Mucosa of stomach (tissue), 1 donor: ENCODE results near the gene ERH.

Source experiments
- H3K27me3 ChIP-seq: one replicate; pipeline ENCODE4 v1.7.0; 2013; ENCODE audit warnings: mild to moderate bottlenecking, low read length; ENCODE audit not compliant: control insufficient read depth, insufficient read depth
- H3K36me3 ChIP-seq: one replicate; pipeline ENCODE4 v1.7.0; 2013; ENCODE audit warnings: low read length; ENCODE audit not compliant: control insufficient read depth, insufficient read depth
- H3K4me1 ChIP-seq: one replicate; pipeline ENCODE4 v1.7.0; 2013; ENCODE audit warnings: mild to moderate bottlenecking, low read length; ENCODE audit not compliant: control insufficient read depth, insufficient read depth
- H3K4me3 ChIP-seq: one replicate; pipeline ENCODE4 v1.7.0; 2013; ENCODE audit warnings: low read length
- H3K9ac ChIP-seq: one replicate; pipeline ENCODE4 v1.7.0; 2013; ENCODE audit warnings: mild to moderate bottlenecking, low read length, moderate library complexity
- H3K9me3 ChIP-seq: one replicate; pipeline ENCODE4 v1.7.0; 2013; ENCODE audit warnings: mild to moderate bottlenecking, low read length, moderate library complexity; ENCODE audit not compliant: control insufficient read depth
- donor health status: Pancreatic carcinoma.

ERH gene

GRCh38 chr14:69398053-69398817, at the start of gene ERH, which contains the start of gene SLC39A9:
ERH (minus strand) TSS chr14:69398299; CDS start chr14:69398233, 66 bp downstream.
SLC39A9 (plus strand) TSS chr14:69398692; CDS start chr14:69399370, 678 bp downstream.
- H3K36me3 ChIP-seq: no peaks in the 10 kb centered on the region
- peaks cover 20% of the 10 kb centered on the region for H3K4me1 ChIP-seq
- peak within 1 kb of the TSS; percentile 93 for H3K9ac ChIP-seq
- no peaks in the 10 kb centered on the region for H3K9me3 ChIP-seq
- peak within 1 kb of the TSS; percentile 66 for H3K4me3 ChIP-seq
- H3K27me3 ChIP-seq: no peaks in the 10 kb centered on the region

GRCh38 chr14:69443296-69443805, 45.3 kb upstream of the ERH start:
- Histone ChIP-seq H3K4me1 (no peaks in the 10 kb centered on the region), H3K4me3 (no peak overlapping the region), H3K36me3 (no peaks in the 10 kb centered on the region), H3K27me3 (no peaks in the 10 kb centered on the region), H3K9ac (no peak overlapping the region), H3K9me3 (no peaks in the 10 kb centered on the region)

- Histone ChIP-seq H3K36me3 (no peaks in the 10 kb centered on the region), H3K4me3 (no peak overlapping the region), H3K27me3 (no peaks in the 10 kb centered on the region), H3K9ac (no peak overlapping the region), H3K4me1 (no peaks in the 10 kb centered on the region), H3K9me3 (no peaks in the 10 kb centered on the region)
Measured at GRCh38 chr14:69441948-69442347, 43.8 kb upstream of the ERH start.

GRCh38 chr14:69439521-69440270, 41.6 kb upstream of the ERH start:
- Histone ChIP-seq H3K9ac (no peak overlapping the region), H3K4me1 (no peaks in the 10 kb centered on the region)

GRCh38 chr14:69432364-69432763, 34.3 kb upstream of the ERH start:
- Histone ChIP-seq H3K4me1 (no peaks in the 10 kb centered on the region), H3K9ac (no peak overlapping the region), H3K9me3 (no peaks in the 10 kb centered on the region), H3K4me3 (no peak overlapping the region), H3K36me3 (no peaks in the 10 kb centered on the region), H3K27me3 (no peaks in the 10 kb centered on the region)

More at GRCh38 chr14:69439521-69440270, 41.6 kb upstream of the ERH start:
- no peaks in the 10 kb centered on the region for H3K9me3 ChIP-seq
- no peak overlapping the region for H3K4me3 ChIP-seq
- H3K27me3 ChIP-seq: no peaks in the 10 kb centered on the region
- no peaks in the 10 kb centered on the region for H3K36me3 ChIP-seq

- H3K9me3 ChIP-seq: no peaks in the 10 kb centered on the region
- no peak overlapping the region for H3K9ac ChIP-seq
- H3K27me3 ChIP-seq: no peaks in the 10 kb centered on the region
- no peaks in the 10 kb centered on the region for H3K36me3 ChIP-seq
- no peaks in the 10 kb centered on the region for H3K4me1 ChIP-seq
- no peak overlapping the region for H3K4me3 ChIP-seq
Measured at GRCh38 chr14:69430306-69430939, 32.3 kb upstream of the ERH start.

- Histone ChIP-seq H3K27me3 (no peaks in the 10 kb centered on the region), H3K4me1 (no peaks in the 10 kb centered on the region), H3K9me3 (no peaks in the 10 kb centered on the region), H3K4me3 (no peak overlapping the region), H3K36me3 (no peaks in the 10 kb centered on the region), H3K9ac (no peak overlapping the region)
Measured at GRCh38 chr14:69429643-69430042, 31.5 kb upstream of the ERH start.

GRCh38 chr14:69428289-69428998, 30.3 kb upstream of the ERH start:
- no peaks in the 10 kb centered on the region for H3K4me1 ChIP-seq
- H3K27me3 ChIP-seq: no peaks in the 10 kb centered on the region
- H3K9ac ChIP-seq: no peak overlapping the region
- H3K9me3 ChIP-seq: no peaks in the 10 kb centered on the region
- no peaks in the 10 kb centered on the region for H3K36me3 ChIP-seq
- H3K4me3 ChIP-seq: no peak overlapping the region

GRCh38 chr14:69427596-69427995, 29.5 kb upstream of the ERH start:
- Histone ChIP-seq H3K4me1 (no peaks in the 10 kb centered on the region), H3K27me3 (no peaks in the 10 kb centered on the region), H3K9ac (no peak overlapping the region), H3K9me3 (no peaks in the 10 kb centered on the region), H3K4me3 (no peak overlapping the region), H3K36me3 (no peaks in the 10 kb centered on the region)

- Histone ChIP-seq H3K27me3 (no peaks in the 10 kb centered on the region), H3K4me3 (no peak overlapping the region), H3K4me1 (no peaks in the 10 kb centered on the region), H3K36me3 (no peaks in the 10 kb centered on the region), H3K9ac (no peak overlapping the region), H3K9me3 (no peaks in the 10 kb centered on the region)
Measured at GRCh38 chr14:69424149-69424923, 26.2 kb upstream of the ERH start.

GRCh38 chr14:69423279-69423678, 25.2 kb upstream of the ERH start:
- no peaks in the 10 kb centered on the region for H3K9me3 ChIP-seq
- H3K36me3 ChIP-seq: no peaks in the 10 kb centered on the region
- no peaks in the 10 kb centered on the region for H3K27me3 ChIP-seq

More at GRCh38 chr14:69423279-69423678, 25.2 kb upstream of the ERH start:
- Histone ChIP-seq H3K4me1 (no peaks in the 10 kb centered on the region), H3K9ac (no peak overlapping the region), H3K4me3 (no peak overlapping the region)
